CD14-positive monocyte (primary cell): Measurements from ENCODE around the gene SMARCE1. TPM values are rescaled to one million over a fixed set of nuclear protein-coding genes. Genes with fewer than 3 reads are reported as not detected.

Experiments used
- DNase-seq, 3 donors: peaks; one replicate each; pipeline ENCODE4 v3.0.0-alpha.2; 2011 to 2022
- H2AFZ ChIP-seq: 2 replicates; pipeline ENCODE4 v1.6.0; 2012; ENCODE audit warnings: mild to moderate bottlenecking, low read depth, low read length, inconsistent platforms; ENCODE audit not compliant: insufficient read depth, poor library complexity, severe bottlenecking
- H3K27ac ChIP-seq, 2 donors: 1 replicate in 1 of 2; 2 replicates in 1 of 2; pipeline ENCODE4 v1.5.1; 2012 to 2013; ENCODE audit warnings: low read length in 2 of 2, control low read depth in 1 of 2, inconsistent platforms in 1 of 2, low read depth in 1 of 2, mild to moderate bottlenecking in 1 of 2
- H3K27me3 ChIP-seq, 2 donors: one replicate each; pipeline versions ENCODE4 v1.6.0 to v1.6.1; 2011 to 2013; ENCODE audit warnings: low read length in 2 of 2; ENCODE audit not compliant: control insufficient read depth in 2 of 2, insufficient read depth in 2 of 2
- H3K36me3 ChIP-seq, 2 donors: replicated peaks in 1 of 2; 1 replicate in 1 of 2; 2 replicates in 1 of 2; pipeline versions ENCODE4 v1.5.1 to v1.6.1; 2012 to 2013; ENCODE audit warnings: low read length in 2 of 2, control low read depth in 1 of 2, inconsistent platforms in 1 of 2, mild to moderate bottlenecking in 1 of 2; ENCODE audit not compliant: insufficient read depth in 2 of 2, control insufficient read depth in 1 of 2
- H3K4me1 ChIP-seq, 2 donors: 1 replicate in 1 of 2; 2 replicates in 1 of 2; pipeline versions ENCODE4 v1.5.1 to v1.6.1; 2012 to 2013; ENCODE audit warnings: low read length in 2 of 2, control low read depth in 1 of 2, inconsistent platforms in 1 of 2, mild to moderate bottlenecking in 1 of 2, moderate library complexity in 1 of 2; ENCODE audit not compliant: insufficient read depth in 2 of 2, control insufficient read depth in 1 of 2
- H3K4me2 ChIP-seq: replicated peaks from 2 replicates; pipeline ENCODE3; 2012; ENCODE audit warnings: low read length, moderate library complexity, mild to moderate bottlenecking; ENCODE audit not compliant: poor library complexity, severe bottlenecking; ENCODE audit errors: extremely low read depth
- H3K4me3 ChIP-seq, 3 experiments: fragments of 200-600 bp in 1 of 3; sonication (generic) in 1 of 3; replicated peaks in 1 of 3; 1 replicate in 2 of 3; 2 replicates in 1 of 3; pipeline ENCODE4 v1.5.1; 2011 to 2013; ENCODE audit warnings: low read length in 3 of 3, mild to moderate bottlenecking in 3 of 3, control low read depth in 2 of 3, low read depth in 2 of 3, inconsistent platforms in 1 of 3, moderate library complexity in 1 of 3
- H3K79me2 ChIP-seq: 2 replicates; pipeline ENCODE4 v1.6.0; 2012; ENCODE audit warnings: mild to moderate bottlenecking, control low read depth, inconsistent platforms, low read length, moderate library complexity; ENCODE audit not compliant: insufficient read depth
- H3K9ac ChIP-seq: 2 replicates; pipeline ENCODE4 v1.6.0; 2017; ENCODE audit warnings: low read length, mild to moderate bottlenecking; ENCODE audit not compliant: insufficient read depth, poor library complexity, severe bottlenecking
- H3K9me3 ChIP-seq, 2 donors: replicated peaks in 1 of 2; 1 replicate in 1 of 2; 2 replicates in 1 of 2; pipeline versions ENCODE4 v1.5.1 to v1.6.1; 2012 to 2013; ENCODE audit warnings: low read length in 2 of 2, control low read depth in 1 of 2; ENCODE audit not compliant: control insufficient read depth in 1 of 2, insufficient read depth in 1 of 2
- H4K20me1 ChIP-seq: 2 replicates; pipeline ENCODE4 v1.6.0; 2012; ENCODE audit warnings: mild to moderate bottlenecking, low read length, control low read depth, moderate library complexity; ENCODE audit not compliant: insufficient read depth
- H3K27ac Mint-ChIP-seq, 7 donors: one replicate each; pipeline ENCODE4 v1.8.0; 2020; ENCODE audit warnings: mild to moderate bottlenecking in 7 of 7, mixed read lengths in 7 of 7, moderate library complexity in 6 of 7, inconsistent platforms in 2 of 7
- H3K27me3 Mint-ChIP-seq, 3 donors: one replicate each; pipeline ENCODE4 v1.8.0; 2021 to 2022; ENCODE audit warnings: low read depth in 3 of 3, mild to moderate bottlenecking in 3 of 3, mixed read lengths in 3 of 3, moderate library complexity in 3 of 3, inconsistent platforms in 1 of 3
- H3K36me3 Mint-ChIP-seq, 2 donors: one replicate each; pipeline ENCODE4 v1.8.0; 2020; ENCODE audit warnings: mixed read lengths in 2 of 2, inconsistent platforms in 1 of 2, mild to moderate bottlenecking in 1 of 2
- H3K4me1 Mint-ChIP-seq: one replicate; pipeline ENCODE4 v1.8.0; 2020; ENCODE audit warnings: mild to moderate bottlenecking, mixed read lengths
- H3K4me3 Mint-ChIP-seq, 2 donors: one replicate each; pipeline ENCODE4 v1.8.0; 2020; ENCODE audit warnings: mild to moderate bottlenecking in 2 of 2, mixed read lengths in 2 of 2, moderate library complexity in 1 of 2
- H3K9me3 Mint-ChIP-seq, 7 donors: one replicate each; pipeline ENCODE4 v1.8.0; 2020 to 2022; ENCODE audit warnings: mixed read lengths in 7 of 7, mild to moderate bottlenecking in 6 of 7, moderate library complexity in 6 of 7, inconsistent platforms in 2 of 7
- CTCF ChIP-seq: fragments of 200-600 bp; IDR thresholded peaks from one replicate; pipeline ENCODE4 v1.8.0; 2022; ENCODE audit warnings: antibody characterized with exemption, mild to moderate bottlenecking
- WGBS: methylation state at CpG from one replicate; pipeline ENCODE4 v1.1.5; 2013; ENCODE audit warnings: missing lambda C conversion rate; ENCODE audit not compliant: insufficient coverage; 5-methylcytosine and 5-hydroxymethylcytosine counted together
- intact Hi-C, 2 donors: fragments of 100-400 bp; cut with micrococcal nuclease; formaldehyde crosslinking; loops; one replicate each; pipeline versions ENCODE4 v1.15.0 to v1.15.1; 2023
- polyA plus RNA-seq, 3 donors: library from polyadenylated mRNA; depleted of rRNA in 1 of 3; unstranded in 2 of 3; stranded (reverse) in 1 of 3; fragments of 300-500 nt in 2 of 3; fragments of >200 nt in 1 of 3; fragmentation: Illumina TruSeq in 2 of 3; gene quantifications; 1 replicate in 2 of 3; 2 replicates in 1 of 3; pipeline ENCODE4 v1.2.3, GENCODE V29; 2012 to 2021

SMARCE1 gene
- polyA plus RNA-seq, 3 donors: 18.6 to 127 (median 119) TPM

DNA sequence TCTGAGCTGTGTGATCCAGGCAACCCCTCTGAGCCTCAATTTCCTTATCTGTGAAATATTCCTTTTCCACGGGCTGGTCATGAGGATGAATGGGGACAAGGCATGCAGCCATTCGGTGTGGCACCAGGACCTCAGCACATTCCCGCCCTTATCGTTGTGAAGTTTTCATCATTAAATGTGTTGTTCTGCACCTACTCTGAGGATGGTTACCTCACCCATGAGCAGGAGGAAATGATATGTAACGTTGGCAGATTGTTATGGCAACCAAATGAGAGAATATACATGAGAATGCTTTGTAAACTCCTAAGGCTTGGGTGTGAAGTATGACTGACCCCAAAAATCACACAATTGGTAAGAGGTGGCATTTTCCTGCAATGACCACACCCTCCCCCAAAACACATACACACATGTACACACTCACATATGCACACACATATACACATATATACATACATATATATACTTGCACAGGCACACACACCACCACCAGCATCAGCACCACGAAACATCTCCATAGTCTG is 39.5 kb downstream of the SMARCE1 start:
- H3K4me3 ChIP-seq: no peak overlapping the region
- no peaks in the 10 kb centered on the region for H3K9me3 Mint-ChIP-seq

DNA sequence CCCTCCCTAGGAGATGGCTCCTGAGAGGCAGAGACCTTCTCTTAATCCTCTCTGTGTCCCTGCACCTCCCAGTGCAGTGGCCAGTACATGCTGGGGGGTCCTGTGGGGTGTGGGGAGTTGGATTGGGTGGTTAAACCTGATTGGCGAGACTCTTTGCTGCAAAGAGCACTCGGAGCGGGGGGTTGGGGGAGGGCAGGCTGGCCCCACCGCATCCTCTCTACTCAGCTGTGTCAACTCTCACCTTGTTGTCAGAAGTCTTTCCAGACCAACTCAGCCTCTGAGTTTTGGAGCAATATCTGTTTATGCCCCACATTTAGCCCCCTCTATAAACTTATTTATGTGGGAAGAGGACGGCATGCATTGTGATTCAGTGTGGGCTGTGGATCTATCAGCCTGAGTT is 40.0 kb downstream of the SMARCE1 start:
- H3K36me3 ChIP-seq: no peaks in the 10 kb centered on the region
- no peak overlapping the region for H3K27ac ChIP-seq
- H3K27me3 ChIP-seq: no peaks in the 10 kb centered on the region
- no peak overlapping the region for H2AFZ ChIP-seq
- Mint-ChIP-seq H3K4me1 (no peaks in the 10 kb centered on the region), H3K36me3 (no peaks in the 10 kb centered on the region), H3K4me3 (no peak overlapping the region), H3K27ac (peak overlapping the region in 1 of 7 donors; percentile 3), H3K9me3 (no peaks in the 10 kb centered on the region), H3K27me3 (peaks cover 4 to 13% (median 10%) of the 10 kb centered on the region in 3 donors)
- intact Hi-C loops: no loop called here
- no peaks in the 10 kb centered on the region for H4K20me1 ChIP-seq
- TF ChIP-seq CTCF: no peak
- no peak for DNase-seq
- H3K9ac ChIP-seq: no peak overlapping the region
- H3K4me3 ChIP-seq: no peak overlapping the region
- WGBS: no CpG with 5 or more reads among the region's 5 CpGs
- no peaks in the 10 kb centered on the region for H3K9me3 ChIP-seq
- no peak overlapping the region for H3K4me2 ChIP-seq
- no peaks in the 10 kb centered on the region for H3K4me1 ChIP-seq
- no peaks in the 10 kb centered on the region for H3K79me2 ChIP-seq

More for the DNA sequence above, 39.5 kb downstream of the SMARCE1 start:
- Histone ChIP-seq H3K4me1 (no peaks in the 10 kb centered on the region), H2AFZ (no peak overlapping the region), H3K9ac (no peak overlapping the region), H3K27ac (no peak overlapping the region), H3K27me3 (no peaks in the 10 kb centered on the region), H3K4me2 (no peak overlapping the region), H3K36me3 (no peaks in the 10 kb centered on the region), H3K79me2 (no peaks in the 10 kb centered on the region), H3K9me3 (no peaks in the 10 kb centered on the region), H4K20me1 (no peaks in the 10 kb centered on the region)
- peaks cover 7 to 13% (median 10%) of the 10 kb centered on the region in 3 donors for H3K27me3 Mint-ChIP-seq
- H3K27ac Mint-ChIP-seq: peak overlapping the region in 3 of 7 donors; percentile 3 to 65 (median 50)
- TF ChIP-seq CTCF: no peak
- no peak overlapping the region for H3K4me3 Mint-ChIP-seq
- intact Hi-C loops: no loop called here
- H3K36me3 Mint-ChIP-seq: no peaks in the 10 kb centered on the region
- H3K4me1 Mint-ChIP-seq: no peaks in the 10 kb centered on the region
- WGBS: 100% methylated on average over 3 of the region's 6 CpGs
- DNase-seq: no peak
